ENCODE results near the gene SYNE2.

GRCh38 chr14:63938198-63939005 lies 85.6 kb downstream of the SYNE2 start:
- TF ChIP-seq POLR2A (IDR thresholded peaks at IDR 0.05) (no peak), EP300 (IDR thresholded peaks at IDR 0.05) (no peak)
- TF ChIP-seq, protein P1, sequence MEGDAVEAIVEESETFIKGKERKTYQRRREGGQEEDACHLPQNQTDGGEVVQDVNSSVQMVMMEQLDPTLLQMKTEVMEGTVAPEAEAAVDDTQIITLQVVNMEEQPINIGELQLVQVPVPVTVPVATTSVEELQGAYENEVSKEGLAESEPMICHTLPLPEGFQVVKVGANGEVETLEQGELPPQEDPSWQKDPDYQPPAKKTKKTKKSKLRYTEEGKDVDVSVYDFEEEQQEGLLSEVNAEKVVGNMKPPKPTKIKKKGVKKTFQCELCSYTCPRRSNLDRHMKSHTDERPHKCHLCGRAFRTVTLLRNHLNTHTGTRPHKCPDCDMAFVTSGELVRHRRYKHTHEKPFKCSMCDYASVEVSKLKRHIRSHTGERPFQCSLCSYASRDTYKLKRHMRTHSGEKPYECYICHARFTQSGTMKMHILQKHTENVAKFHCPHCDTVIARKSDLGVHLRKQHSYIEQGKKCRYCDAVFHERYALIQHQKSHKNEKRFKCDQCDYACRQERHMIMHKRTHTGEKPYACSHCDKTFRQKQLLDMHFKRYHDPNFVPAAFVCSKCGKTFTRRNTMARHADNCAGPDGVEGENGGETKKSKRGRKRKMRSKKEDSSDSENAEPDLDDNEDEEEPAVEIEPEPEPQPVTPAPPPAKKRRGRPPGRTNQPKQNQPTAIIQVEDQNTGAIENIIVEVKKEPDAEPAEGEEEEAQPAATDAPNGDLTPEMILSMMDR (IDR thresholded peaks at IDR 0.05) = no peak
